H9 (cell line): ENCODE results near the gene HOXB6. TPM values are rescaled to one million over a fixed set of nuclear protein-coding genes. Genes with fewer than 3 reads are reported as not detected.

ENCODE experiments used
- DNase-seq: peaks from one replicate; pipeline ENCODE4 v3.0.0-alpha.2; 2017
- H2AFZ ChIP-seq: one replicate; pipeline ENCODE4 v1.6.1; 2013; ENCODE audit warnings: mild to moderate bottlenecking, low read length, control low read depth, moderate library complexity
- H2AK5ac ChIP-seq: 2 replicates; pipeline ENCODE4 v1.6.1; 2013; ENCODE audit warnings: low read length, control low read depth, mixed read lengths; ENCODE audit not compliant: insufficient read length
- H2BK120ac ChIP-seq: one replicate; pipeline ENCODE4 v1.6.1; 2013; ENCODE audit warnings: low read depth, mild to moderate bottlenecking, low read length, control low read depth, inconsistent platforms; ENCODE audit not compliant: poor library complexity, severe bottlenecking
- H2BK12ac ChIP-seq: 2 replicates; pipeline ENCODE4 v1.6.1; 2013; ENCODE audit warnings: low read length, control low read depth, mixed read lengths, low read depth; ENCODE audit not compliant: insufficient read length
- H2BK15ac ChIP-seq: 2 replicates; pipeline ENCODE4 v1.6.1; 2013; ENCODE audit warnings: low read depth, low read length, control low read depth
- H2BK20ac ChIP-seq: one replicate; pipeline ENCODE4 v1.6.1; 2013; ENCODE audit warnings: low read depth, mild to moderate bottlenecking, low read length, control low read depth, inconsistent platforms; ENCODE audit not compliant: poor library complexity, severe bottlenecking
- H2BK5ac ChIP-seq: 2 replicates; pipeline ENCODE4 v1.6.1; 2013; ENCODE audit warnings: low read length, control low read depth, mixed read lengths; ENCODE audit not compliant: insufficient read length
- H3K14ac ChIP-seq: 2 replicates; pipeline ENCODE4 v1.6.1; 2013; ENCODE audit warnings: low read length, control low read depth; ENCODE audit not compliant: insufficient read depth
- H3K18ac ChIP-seq: 2 replicates; pipeline ENCODE4 v1.6.1; 2013; ENCODE audit warnings: low read depth, mild to moderate bottlenecking, mixed read lengths, low read length, control low read depth; ENCODE audit not compliant: insufficient read length
- H3K23ac ChIP-seq: 2 replicates; pipeline ENCODE4 v1.6.1; 2013; ENCODE audit warnings: low read length, control low read depth, mixed read lengths, low read depth; ENCODE audit not compliant: insufficient read length
- H3K23me2 ChIP-seq: 2 replicates; pipeline ENCODE4 v1.6.1; 2013; ENCODE audit warnings: low read depth, mild to moderate bottlenecking, mixed read lengths, low read length, control low read depth; ENCODE audit not compliant: insufficient read length, poor library complexity, severe bottlenecking
- H3K27ac ChIP-seq: 2 replicates; pipeline ENCODE4 v1.5.1; 2013; ENCODE audit warnings: low read length, control low read depth, mixed read lengths, low read depth; ENCODE audit not compliant: insufficient read length
- H3K27me3 ChIP-seq: 2 replicates; pipeline ENCODE4 v1.6.1; 2013; ENCODE audit warnings: low read length, control low read depth, inconsistent platforms; ENCODE audit not compliant: insufficient read depth
- H3K4ac ChIP-seq: 2 replicates; pipeline ENCODE4 v1.6.1; 2013; ENCODE audit warnings: low read depth, mild to moderate bottlenecking, control low read depth, inconsistent platforms, low read length, moderate library complexity
- H3K4me1 ChIP-seq: 2 replicates; pipeline ENCODE4 v1.6.1; 2013; ENCODE audit warnings: low read length, control low read depth, inconsistent platforms; ENCODE audit not compliant: insufficient read depth
- H3K4me2 ChIP-seq: 2 replicates; pipeline ENCODE4 v1.6.1; 2013; ENCODE audit warnings: low read length, control low read depth, mixed read lengths; ENCODE audit not compliant: insufficient read length, insufficient read depth
- H3K56ac ChIP-seq: 2 replicates; pipeline ENCODE4 v1.6.1; 2013; ENCODE audit warnings: low read depth, mild to moderate bottlenecking, mixed read lengths, low read length, control low read depth; ENCODE audit not compliant: insufficient read length
- H3K79me1 ChIP-seq: 2 replicates; pipeline ENCODE4 v1.6.1; 2013; ENCODE audit warnings: low read depth, mild to moderate bottlenecking, moderate library complexity, low read length, control low read depth, inconsistent platforms; ENCODE audit not compliant: insufficient read depth, poor library complexity, severe bottlenecking
- H3K79me2 ChIP-seq: 2 replicates; pipeline ENCODE4 v1.6.1; 2013; ENCODE audit warnings: low read length, control low read depth, inconsistent platforms; ENCODE audit not compliant: insufficient read depth
- H3K9ac ChIP-seq: 2 replicates; pipeline ENCODE4 v1.6.1; 2013; ENCODE audit warnings: low read length, control low read depth, mixed read lengths; ENCODE audit not compliant: insufficient read length; ENCODE audit errors: extremely low read depth
- H3K9me3 ChIP-seq: one replicate; pipeline ENCODE4 v1.6.1; 2013; ENCODE audit warnings: low read depth, low read length, inconsistent platforms; ENCODE audit not compliant: control insufficient read depth
- H3T11ph ChIP-seq: one replicate; pipeline ENCODE4 v1.6.1; 2013; ENCODE audit warnings: mild to moderate bottlenecking, low read length, control low read depth, inconsistent platforms
- H4K20me1 ChIP-seq: one replicate; pipeline ENCODE4 v1.6.1; 2013; ENCODE audit not compliant: control insufficient read depth, insufficient read length, insufficient read depth
- H4K5ac ChIP-seq: 2 replicates; pipeline ENCODE4 v1.6.1; 2013; ENCODE audit warnings: low read depth, mild to moderate bottlenecking, mixed read lengths, low read length, control low read depth; ENCODE audit not compliant: insufficient read length
- H4K8ac ChIP-seq: replicated peaks from 2 replicates; pipeline ENCODE4 v1.6.1; 2013; ENCODE audit warnings: low read length, control low read depth, mixed read lengths, low read depth; ENCODE audit not compliant: insufficient read length
- H4K91ac ChIP-seq: 2 replicates; pipeline ENCODE4 v1.6.1; 2013; ENCODE audit warnings: low read depth, mild to moderate bottlenecking, moderate library complexity, mixed read lengths, low read length, control low read depth; ENCODE audit not compliant: insufficient read length
- H3K27ac Mint-ChIP-seq, 3 experiments: 2 replicates in 2 of 3; 3 replicates in 1 of 3; pipeline ENCODE4 v1.8.0; 2020 to 2021; ENCODE audit warnings: mixed read lengths in 3 of 3, mild to moderate bottlenecking in 1 of 3, moderate library complexity in 1 of 3
- H3K27me3 Mint-ChIP-seq: 2 replicates; pipeline ENCODE4 v1.8.0; 2021; ENCODE audit warnings: low read depth, mild to moderate bottlenecking, moderate library complexity, mixed read lengths
- H3K36me3 Mint-ChIP-seq, 3 experiments: 2 replicates in 2 of 3; 3 replicates in 1 of 3; pipeline ENCODE4 v1.8.0; 2020 to 2021; ENCODE audit warnings: low read depth in 3 of 3, mixed read lengths in 3 of 3; ENCODE audit not compliant: insufficient read depth in 1 of 3
- H3K4me1 Mint-ChIP-seq, 2 experiments: 2 replicates each; pipeline ENCODE4 v1.8.0; 2020; ENCODE audit warnings: mixed read lengths in 2 of 2
- H3K4me3 Mint-ChIP-seq, 2 experiments: 2 replicates in 1 of 2; 3 replicates in 1 of 2; pipeline ENCODE4 v1.8.0; 2020 to 2021; ENCODE audit warnings: mild to moderate bottlenecking in 2 of 2, mixed read lengths in 2 of 2, moderate library complexity in 1 of 2
- H3K9me3 Mint-ChIP-seq, 2 experiments: 2 replicates in 1 of 2; 3 replicates in 1 of 2; pipeline ENCODE4 v1.8.0; 2020; ENCODE audit warnings: mild to moderate bottlenecking in 2 of 2, mixed read lengths in 2 of 2, moderate library complexity in 1 of 2
- CTCF ChIP-seq: fragments of 200-600 bp; sonication (generic); conservative IDR thresholded peaks from 3 replicates; pipeline ENCODE4 v1.8.0; 2021; ENCODE audit warnings: antibody characterized with exemption, mild to moderate bottlenecking
- WGBS: extraction: QIAGEN DNeasy Blood & Tissue Kit; methylation state at CpG from one replicate; pipeline ENCODE4 v1.1.7; 2013; ENCODE audit warnings: missing lambda C conversion rate, low lambda C conversion rate, mixed read lengths; ENCODE audit not compliant: insufficient read length; ENCODE audit errors: extremely low coverage; 5-methylcytosine and 5-hydroxymethylcytosine counted together
- total RNA-seq: library from RNA; stranded (reverse); gene quantifications from 2 replicates; pipeline ENCODE4 v1.2.1, GENCODE V29; 2021

The HOXB6 gene
- total RNA-seq, 1 experiment from 2014 or later = not detected

- Histone ChIP-seq H3K4me2 (no peak overlapping the region), H2BK12ac (no peak overlapping the region), H2BK120ac (no peak overlapping the region), H3K9me3 (no peaks in the 10 kb centered on the region), H4K91ac (no peak overlapping the region), H3K4me1 (no peaks in the 10 kb centered on the region), H4K8ac (no peak overlapping the region), H2AFZ (no peak overlapping the region), H2BK5ac (no peak overlapping the region), H3T11ph (no peak overlapping the region), H3K56ac (no peak overlapping the region), H2BK15ac (no peak overlapping the region), H3K27ac (no peak overlapping the region), H3K23ac (no peak overlapping the region), H3K79me2 (no peaks in the 10 kb centered on the region), H2AK5ac (no peak overlapping the region), H3K27me3 (peaks cover 97% of the 10 kb centered on the region), H4K5ac (no peak overlapping the region), H4K20me1 (no peaks in the 10 kb centered on the region), H3K4ac (no peak overlapping the region), H2BK20ac (no peak overlapping the region), H3K14ac (no peak overlapping the region; the same call in 1 of the 2 replicates), H3K18ac (no peak overlapping the region), H3K23me2 (no peaks in the 10 kb centered on the region), H3K79me1 (no peaks in the 10 kb centered on the region), H3K9ac (no peak overlapping the region)
- no peak overlapping the region for H3K4me3 Mint-ChIP-seq
- WGBS = no CpG with 5 or more reads among the region's 43 CpGs
- H3K4me1 Mint-ChIP-seq = peaks cover 2 to 22% of the 10 kb centered on the region in 2 experiments
- TF ChIP-seq CTCF = no peak
- H3K36me3 Mint-ChIP-seq = peaks cover 0 to 2% (median 0%) of the 10 kb centered on the region in 3 experiments; a peak in 2 of 7 replicates
- H3K27ac Mint-ChIP-seq = no peak overlapping the region
- H3K27me3 Mint-ChIP-seq = peaks cover 100% of the 10 kb centered on the region
- peaks cover 3 to 32% of the 10 kb centered on the region in 2 experiments; a peak in 3 of 5 replicates for H3K9me3 Mint-ChIP-seq
- no peak for DNase-seq
Observed at GRCh38 chr17:48617471-48618255, 12.9 kb upstream of the HOXB6 start.
